KG1 (cell line): ENCODE results near the gene NAPA.
A peak's percentile ranks its signal among the peaks of the same experiment; 100 is the strongest.

Experiments
- DNase-seq: peaks from one replicate; lab custom pipeline; 2025; lab: John Stamatoyannopoulos, UW

The NAPA gene

DNA sequence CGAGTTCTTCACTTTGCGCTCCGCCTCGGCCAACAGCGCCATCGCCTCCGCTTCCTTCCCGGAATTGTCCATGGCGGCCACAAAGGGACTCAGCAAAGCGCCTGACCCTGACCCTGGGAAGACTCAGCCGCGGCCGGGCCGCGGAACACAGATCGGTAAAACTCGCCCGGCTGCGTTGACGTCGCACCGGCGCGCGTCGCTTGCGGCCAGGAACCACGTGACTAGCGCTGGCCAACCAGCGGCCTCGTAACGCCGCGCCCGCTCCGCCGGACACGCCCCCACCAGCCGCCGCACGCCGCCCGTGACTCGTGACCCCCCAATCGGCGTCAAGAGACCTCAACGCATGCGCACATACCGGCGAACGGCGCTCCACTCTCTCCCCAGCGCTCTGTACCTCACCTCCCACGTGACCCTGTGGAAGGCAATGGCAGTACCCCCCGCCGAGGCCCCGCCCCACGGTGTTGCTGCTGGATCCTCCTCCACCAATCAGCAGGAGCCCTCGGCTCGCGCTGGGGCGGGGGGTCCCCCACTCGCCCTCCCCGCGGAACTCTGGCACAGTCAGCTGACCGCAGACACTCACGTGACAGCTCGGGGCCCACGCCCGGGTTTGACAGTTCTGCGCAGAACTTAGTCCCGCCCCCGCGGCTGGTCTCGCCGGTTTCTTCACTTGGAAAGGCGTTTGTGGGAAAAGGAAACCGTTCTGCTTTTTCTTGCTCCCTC is at the start of gene NAPA:
NAPA (minus strand) TSS at position 195 of the 720 bp plus-strand sequence; CDS start at position 72, 123 bp downstream.
- peak; percentile 99 for DNase-seq

DNA sequence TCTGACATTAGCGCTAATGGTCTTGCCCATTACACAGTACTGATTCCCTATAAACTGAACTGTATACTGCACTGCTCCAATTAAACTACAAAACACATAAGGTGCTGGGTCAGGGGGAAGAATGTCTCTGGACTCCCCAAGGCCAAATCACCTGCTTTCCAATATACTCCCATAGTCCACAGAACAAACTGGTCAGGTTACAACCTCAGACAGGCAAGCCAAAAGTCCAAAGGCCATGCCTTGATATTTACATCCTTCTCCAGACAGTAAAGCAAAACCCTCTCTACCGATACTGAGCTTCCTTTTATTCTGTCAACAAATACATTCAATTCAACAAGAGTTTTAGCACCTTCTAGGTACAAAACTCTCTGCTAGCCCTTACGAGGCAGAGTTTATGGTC is 49.2 kb upstream of the NAPA start:
- DNase-seq: no peak

DNA sequence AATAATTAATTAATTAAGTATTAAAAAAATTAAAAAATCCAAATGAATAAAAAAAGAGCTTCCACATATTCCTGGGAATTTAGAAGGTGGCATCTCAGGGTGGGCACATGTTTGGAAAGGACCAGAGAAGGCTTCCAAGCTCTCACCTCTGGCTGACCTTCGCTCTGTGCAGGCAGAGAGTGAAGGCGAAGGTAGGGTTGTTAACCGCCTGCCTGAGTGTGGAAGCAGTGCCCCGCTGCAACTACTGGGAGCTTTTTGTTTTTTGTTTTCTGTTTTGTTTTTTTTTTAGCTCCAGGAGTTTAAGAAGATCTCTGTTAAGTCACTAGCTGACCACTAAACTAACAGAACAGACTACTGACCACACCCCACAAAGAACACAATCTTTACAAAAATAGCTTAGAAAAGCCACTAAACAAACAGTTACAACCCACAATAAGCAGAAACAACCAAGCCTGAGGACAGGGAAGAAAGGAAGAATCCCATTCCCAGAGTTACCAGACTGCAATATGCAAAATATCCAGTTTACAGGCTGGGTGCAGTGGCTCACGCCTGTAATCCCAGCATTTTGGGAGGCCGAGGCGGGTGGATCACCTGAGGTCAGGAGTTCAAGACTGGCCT is 46.7 kb upstream of the NAPA start:
- DNase-seq: no peak

DNA sequence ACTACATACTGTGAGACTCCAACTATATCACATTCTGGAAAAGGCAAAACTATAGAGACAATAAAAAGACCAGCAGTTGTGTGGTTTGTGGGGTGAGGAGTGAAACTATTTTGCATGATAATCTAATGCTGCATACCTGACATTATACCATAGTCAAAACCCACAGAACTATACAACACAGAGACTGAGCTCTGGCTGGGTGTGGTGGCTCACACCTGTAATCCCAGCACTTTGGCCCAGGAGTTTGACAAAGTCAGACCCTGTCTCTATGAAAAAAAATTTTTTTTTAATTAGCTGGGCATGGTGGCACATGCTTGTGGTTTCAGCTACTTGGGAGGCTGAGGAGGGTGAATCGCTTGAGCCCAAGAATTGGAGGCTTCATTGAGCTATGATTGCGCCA is 46.1 kb upstream of the NAPA start:
- no peak for DNase-seq

DNA sequence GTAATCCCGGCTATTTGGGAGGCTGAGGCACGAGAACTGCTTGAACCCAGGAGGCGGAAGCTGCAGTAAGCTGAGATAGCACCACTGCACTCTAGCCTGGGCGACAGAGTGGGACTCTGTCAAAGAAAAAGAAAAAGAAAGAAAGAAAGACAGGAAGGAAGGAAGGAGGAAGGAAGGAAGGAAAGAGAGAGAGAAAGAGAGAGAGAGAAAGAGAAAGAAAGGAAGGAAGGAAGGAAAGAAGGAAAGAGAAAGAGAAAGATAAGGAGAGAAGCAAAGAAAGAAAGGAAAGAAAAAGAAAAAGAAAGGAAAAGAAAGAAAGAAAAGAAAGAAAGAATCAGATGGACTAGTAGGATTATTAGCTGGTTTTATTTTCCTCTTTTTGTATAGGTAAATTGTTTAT is 35.3 kb upstream of the NAPA start:
- no peak for DNase-seq

DNA sequence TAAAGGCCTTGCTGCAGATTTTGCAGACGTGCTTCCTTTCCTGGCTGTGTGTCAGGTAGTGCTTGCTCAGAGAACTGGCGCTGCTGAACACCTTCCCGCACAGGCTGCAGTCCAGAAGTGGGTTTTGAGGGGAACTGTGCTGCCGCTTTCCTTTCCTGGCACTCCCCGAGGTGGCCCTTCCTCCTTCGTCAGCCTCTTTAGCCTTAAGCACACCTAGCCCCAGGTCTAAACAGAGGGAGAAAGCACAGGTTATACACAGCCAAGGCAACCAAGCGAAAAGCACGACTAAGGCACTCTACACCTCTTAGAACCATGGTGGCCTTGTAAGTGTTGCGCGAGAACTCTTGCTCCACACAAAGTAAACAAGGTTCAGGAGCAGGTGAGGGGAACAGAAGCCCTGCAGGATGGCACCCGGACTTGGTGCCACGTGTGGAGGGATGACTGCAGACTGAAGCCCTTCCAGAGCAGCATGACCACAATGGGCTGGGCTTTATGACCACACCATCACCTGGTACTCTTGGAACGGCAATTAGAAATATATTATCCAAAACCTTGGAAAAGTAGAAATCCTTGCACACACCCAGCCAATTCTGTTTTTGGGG is 34.5 kb upstream of the NAPA start:
- DNase-seq: no peak

DNA sequence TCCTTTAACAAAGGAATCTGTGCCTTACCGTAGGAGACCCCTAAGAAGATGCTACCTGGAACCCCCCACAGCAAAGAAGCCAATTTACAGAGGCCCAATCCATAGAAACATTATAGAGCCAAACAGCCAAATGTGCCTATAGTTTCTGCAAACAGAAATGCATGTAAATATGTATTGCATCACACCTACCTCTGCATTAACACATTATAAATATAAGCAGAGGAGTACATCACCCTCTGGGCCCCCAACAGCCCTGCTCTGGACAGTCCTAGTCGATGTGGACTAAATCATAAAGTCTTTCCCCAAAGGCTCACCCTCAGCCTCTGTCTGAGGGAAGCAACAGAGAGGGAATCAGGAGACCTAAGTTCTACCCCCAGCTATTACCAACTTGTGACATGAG is 32.3 kb upstream of the NAPA start:
- DNase-seq: no peak

DNA sequence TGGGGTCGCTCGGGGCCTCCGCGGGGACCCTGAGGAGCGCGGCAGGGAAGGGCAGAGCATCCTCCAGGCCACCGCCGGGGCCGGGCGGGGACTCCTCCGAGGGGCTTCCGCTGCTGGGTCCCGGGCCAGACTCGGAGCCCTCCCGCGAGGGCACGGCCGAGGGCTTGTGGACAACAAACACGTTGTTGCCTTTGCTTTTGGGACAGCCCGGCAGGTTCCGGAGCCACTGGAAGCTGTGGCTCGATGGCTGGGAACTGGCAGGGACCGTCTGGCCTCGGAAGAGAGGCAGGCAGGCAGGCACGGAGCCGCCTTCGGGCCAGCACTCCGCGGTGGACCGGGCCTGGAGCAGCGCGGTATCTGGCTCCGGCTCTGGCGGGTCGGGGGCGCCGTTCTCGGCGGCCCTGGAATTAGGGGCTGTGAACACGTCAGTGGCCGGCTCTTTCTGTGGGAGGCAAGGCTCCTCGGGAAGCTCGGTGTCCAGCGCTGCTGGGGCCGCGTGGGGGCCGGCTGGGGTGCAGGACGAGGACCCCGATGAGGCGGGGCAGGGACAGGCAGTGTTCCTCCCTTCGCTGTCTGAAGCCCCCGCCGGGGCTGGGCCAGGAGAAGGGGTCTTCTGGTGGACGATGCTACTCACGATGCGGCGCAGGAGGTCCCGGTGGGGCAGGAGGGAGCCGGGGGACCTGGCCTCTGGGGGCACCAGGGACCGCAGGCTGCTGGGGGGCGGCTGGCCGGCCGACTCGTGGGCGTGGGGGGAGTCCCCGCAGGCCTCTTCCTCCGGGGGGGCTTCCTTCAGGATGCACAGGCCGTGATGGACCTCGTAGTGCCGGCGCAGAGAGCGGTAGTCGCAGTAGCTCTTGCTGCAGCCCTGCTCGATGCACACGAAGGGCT is 30.4 kb upstream of the NAPA start:
- no peak for DNase-seq

DNA sequence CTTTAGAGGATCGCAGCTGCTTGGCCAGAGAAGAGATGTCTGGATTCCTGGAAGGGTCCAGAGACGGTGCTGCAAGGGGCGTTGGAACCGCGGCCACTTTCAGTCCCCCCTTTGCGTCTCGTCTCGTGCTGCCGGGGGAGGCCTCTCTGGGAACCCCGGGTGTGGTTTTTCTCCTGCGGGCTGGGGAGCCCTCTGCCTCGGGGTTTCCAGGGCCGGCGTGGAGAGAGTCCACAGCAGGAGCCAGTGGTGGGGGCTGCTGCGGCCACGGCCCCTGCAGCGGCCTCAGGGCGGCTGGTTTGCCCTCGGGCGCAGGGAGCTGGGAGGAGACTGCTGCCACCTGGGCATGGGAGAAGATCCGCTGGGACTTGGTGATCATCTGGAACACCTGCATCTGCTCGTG is 29.6 kb upstream of the NAPA start:
- no peak for DNase-seq

DNA sequence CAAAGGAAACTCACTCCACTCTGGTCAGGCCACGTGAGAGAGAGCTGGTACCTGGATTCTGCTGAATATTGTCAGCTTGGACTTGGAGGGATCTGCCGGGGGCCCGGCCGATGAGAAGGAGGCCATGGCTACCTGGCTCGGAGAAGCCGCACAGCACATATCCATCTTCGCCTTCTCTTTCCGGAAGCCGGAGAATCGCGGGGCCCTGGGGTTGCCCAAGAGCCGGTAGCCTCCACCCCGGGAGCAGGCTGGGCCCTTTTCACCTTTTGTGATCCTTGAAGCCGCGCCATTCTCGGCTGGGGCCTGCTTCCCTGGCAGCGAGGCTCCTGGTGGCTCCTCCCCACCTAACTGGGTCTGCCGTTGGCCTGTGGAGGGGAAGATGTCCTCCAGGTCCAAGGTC is 29.2 kb upstream of the NAPA start:
- no peak for DNase-seq

DNA sequence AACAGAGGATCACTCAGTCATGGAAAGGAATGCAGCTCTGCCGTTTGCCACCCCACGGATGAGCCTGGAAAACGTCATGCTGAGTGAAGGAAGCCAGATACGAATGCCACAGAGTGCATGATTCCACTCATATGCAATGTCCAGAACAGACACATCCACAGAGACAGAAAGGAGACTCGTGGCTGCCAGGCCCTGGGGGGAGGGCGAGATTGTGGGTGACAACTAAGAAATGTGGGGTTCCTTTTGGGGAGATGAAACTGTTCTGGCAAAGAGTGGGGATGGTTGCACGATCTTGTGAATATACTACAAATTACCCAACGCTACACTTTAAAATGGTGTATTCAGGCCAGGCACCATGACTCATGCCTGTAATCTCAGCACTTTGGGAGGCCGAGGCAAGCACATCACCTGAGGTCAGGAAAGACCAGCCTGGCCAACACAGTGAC is 27.2 kb upstream of the NAPA start:
- no peak for DNase-seq

DNA sequence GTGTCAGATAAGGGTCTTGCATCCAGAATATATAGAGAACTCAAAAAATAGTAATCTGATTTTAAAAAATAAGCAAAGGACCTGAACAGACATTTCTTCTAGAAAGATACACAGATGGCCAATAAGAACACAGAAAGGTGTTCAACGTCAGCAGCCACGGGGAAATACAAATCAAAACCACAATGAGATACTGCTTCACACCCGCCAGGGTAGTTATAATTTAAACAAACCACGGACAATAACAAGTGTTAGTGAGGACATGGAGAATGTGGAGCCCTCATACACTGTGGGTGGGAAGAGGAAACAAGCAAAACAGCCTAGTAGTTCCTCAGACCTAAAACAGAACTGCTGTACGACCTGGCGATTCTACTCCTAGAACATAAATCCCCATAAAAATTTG is 26.7 kb upstream of the NAPA start:
- DNase-seq: no peak

DNA sequence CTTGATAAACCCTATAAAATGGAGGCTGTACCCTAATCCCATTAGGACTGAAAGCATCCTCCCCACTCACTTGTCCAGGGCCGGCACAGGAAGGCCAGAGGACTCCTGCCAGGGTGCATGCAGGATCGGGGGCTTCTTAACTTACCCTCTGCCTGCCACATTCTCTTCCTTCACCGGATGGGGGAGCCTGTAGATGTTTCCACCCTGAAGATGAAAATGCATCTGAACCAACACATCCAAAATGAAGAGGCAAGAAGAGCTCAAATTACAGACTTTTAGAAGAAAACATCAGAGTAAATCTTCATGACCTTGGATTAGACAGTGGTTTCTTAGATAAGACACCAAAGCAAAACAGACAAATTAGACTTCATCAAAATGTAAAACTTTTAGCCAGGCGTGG is 25.9 kb upstream of the NAPA start:
- DNase-seq: no peak

DNA sequence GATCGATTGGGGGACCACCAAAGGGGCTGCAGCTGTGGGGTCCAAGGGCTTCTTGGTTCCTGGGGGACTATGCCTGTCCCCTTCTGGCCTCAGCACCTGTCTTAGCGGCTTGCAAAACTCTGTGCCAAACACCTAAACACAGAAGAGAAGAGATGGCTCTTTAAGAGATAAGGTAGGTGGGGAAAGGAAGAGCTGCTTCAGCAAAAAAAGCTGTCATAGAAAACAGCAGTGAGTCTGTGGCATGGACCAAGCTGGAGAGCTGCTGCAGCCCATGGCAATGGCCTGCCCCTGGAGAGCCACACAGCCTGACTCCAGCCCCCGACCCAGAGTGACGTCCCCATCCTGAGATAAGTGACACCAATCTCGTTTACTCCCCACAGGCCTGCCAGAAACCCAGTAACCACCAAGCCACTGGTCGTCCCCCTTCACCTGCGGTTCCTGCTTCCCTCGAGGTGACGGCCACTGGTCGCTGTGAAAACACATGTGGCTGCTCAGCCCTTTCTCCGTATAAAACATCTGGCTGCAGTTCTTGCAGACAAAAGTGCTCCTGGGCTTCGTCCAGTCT is 25.0 kb upstream of the NAPA start:
- DNase-seq: no peak

DNA sequence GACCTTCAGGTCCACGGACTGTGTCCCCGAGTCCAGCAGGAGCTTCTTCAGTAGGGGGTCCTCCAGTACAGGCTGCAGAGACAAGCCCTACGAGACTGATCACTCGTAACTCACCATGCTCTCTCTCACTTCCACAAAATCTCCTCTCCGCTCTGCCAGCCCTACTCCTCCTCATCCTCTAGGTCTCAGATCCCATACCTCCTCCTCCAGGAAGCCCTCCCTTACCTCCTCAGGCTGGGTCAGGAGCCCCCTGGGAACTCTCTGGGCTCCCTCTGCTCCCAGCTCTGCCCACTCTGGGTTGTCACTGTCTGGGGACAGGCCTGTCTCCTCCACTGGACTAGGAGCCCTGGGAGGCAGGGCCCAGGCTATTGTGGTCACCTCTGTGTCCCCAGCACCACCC is 23.9 kb upstream of the NAPA start:
- no peak for DNase-seq

DNA sequence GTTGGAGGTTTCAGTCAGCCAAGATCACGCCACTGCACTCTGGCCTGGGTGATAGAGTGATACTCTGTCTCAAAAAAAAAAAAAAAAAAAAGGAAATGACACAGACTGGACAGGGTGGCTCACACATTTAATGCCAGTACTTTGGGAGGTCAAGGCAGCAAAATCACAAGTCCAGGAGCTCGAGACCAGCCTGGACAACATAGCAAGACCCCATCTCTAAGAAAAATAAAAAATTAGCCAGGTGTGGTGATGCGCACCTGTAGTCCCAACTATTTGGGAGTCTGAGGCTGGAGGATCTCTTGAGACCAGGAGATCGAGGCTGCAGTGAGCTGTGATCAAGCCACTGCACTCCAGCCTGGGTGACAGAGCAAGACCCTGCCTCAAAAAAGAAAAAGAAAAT is 22.6 kb upstream of the NAPA start:
- DNase-seq: no peak

DNA sequence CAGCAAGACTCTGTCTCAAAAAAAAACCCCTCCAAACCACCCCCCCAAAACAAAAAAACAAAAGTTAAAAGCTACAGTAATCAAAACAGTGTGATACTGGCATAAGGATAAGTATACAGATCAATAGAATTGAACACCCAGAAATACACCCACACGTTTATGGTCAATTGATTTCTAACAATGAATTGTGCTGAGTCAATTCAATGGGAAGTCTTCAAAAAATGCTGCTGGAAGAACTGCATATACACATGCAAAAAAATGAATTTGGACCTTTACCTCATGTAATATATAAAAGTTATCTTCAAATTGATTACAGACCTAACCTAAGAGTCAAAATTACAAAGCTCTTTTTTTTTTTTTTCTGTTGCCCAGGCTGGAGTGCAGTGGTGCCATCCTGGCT is 19.8 kb upstream of the NAPA start:
- no peak for DNase-seq

DNA sequence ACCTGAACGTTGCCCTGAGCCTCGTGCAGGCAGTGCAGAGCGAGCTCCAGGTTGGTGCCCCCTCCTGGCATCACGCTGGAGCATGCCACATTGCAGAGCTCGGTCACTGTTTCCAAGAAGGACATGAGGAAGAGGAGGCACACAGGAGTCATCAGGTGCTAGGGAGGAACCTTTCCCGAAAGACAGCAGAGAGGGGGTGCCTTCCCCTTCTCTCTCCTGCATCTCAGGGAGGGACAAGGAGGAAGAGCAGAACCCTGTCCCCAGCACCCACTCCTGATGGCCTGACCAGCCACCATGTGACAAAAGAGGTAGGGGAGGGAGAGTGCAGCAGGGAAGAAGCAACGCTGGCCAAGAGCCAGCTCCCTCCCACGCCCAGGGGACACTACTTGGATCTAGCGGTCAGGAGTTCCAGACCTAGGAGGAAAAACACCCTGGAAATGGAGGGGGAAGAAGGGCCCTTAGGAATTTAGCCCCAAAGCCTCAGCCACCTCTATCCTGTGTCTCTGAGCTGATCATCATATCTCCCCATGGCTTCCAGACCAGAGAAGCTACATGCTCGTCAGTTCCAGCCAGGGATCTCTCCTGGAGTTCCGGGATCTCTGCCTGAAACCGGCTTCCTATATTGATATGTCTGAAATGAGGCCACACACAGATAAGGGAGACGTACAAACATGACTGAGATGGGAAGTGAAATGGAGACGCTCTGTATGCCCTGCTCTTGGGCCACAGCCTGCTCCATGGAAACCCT is 17.0 kb upstream of the NAPA start:
- no peak for DNase-seq

DNA sequence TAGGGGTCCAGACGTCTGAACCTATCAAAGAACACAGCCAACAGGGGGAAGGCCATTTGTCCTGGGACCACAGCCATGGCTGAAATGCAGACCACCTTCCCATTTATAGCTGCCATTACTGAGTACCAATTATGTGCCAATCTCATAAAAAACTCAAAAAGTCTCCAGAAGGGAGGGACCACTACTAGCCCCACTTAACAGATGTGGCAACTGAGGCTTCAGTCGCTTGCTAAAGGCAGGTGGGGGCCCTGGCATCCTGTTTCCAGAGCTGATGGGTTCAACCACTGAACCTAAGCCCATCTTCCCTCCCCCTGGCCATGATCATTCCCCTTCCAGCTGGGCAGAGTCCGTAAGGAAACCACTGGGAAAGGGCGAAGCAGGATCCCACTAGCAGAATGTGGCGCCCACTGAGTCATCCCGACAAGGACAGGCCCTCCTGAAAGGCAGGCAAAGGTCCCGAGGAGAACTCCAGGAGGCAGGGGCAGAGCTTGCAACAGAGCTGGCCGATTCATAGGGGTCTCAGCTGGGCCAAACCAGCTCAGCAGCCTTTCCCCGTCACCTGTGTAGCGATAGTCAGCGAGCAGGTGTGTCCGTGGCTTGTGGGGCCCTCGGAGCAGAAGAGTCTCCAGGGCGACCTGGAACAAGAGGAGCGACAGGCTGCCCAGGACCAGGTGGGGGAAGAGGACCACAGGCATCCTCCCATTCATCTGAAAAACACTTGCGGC is 14.3 kb upstream of the NAPA start:
- DNase-seq: no peak

DNA sequence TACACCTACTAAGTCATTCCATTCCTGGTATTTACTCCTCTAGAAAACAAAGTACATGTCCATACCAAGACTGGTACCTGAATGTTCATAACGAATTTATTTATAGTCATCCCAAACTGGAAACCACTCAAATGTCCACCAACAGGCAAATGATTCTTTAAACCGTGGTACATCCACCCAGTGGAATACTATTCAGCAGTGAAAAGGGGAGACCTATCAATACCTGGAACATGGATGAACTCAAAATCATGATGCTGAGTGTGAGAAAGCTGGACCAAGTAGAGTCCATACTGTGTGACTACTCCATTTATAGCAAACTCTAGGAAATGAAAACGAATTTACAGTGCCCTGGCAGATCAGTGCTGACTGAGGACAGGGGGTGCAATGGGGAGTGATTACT is 11.9 kb upstream of the NAPA start:
- DNase-seq: no peak

DNA sequence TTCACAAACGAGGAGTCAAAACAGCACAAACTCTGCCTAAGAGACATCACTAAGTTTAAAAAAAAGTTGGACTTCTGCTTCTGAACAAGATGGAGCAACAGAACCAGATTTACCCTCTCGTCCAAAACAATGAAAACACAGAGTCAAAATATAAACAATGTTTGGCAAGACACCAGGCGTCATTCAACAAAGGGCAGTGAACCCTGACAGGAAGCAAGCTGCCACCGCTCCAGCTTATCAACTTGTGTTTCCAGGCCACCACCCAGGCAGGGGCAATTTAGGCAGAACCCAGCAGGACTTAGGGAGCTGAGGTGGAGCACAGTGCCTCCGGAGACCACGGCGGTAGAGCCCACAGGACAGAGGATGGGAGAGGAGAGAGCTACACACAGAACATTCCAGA is 8.6 kb upstream of the NAPA start:
- no peak for DNase-seq
